Activated T-cell treated with anti-CD3 and anti-CD28 coated beads for 1 hour (primary cell): ENCODE measurements around the gene WIPI1.

Experiments used
- DNase-seq: peaks from one replicate; pipeline ENCODE4 v3.0.0-alpha.2; 2020; ENCODE audit warnings: low read depth

Gene WIPI1

DNA sequence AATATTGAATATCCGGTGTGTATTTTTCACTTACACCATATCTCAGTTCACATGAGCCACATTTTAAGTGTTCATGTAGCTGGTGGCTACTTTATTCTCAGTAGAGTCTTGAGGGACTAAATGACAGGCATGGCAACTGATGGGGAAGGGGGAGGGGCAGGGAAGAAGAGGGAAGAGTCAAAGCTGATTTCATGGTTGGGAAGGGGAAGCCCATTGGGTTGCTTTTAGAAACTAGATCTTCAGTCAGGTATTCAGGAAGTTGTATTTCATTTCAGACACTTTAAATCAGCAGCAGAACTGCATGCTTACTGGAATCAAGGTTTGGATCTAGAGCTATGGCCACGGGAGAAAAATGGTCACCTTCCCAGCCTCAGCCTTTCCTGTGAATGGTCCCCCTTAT lies 2.9 kb upstream of the WIPI1 start:
- DNase-seq, result no peak

DNA sequence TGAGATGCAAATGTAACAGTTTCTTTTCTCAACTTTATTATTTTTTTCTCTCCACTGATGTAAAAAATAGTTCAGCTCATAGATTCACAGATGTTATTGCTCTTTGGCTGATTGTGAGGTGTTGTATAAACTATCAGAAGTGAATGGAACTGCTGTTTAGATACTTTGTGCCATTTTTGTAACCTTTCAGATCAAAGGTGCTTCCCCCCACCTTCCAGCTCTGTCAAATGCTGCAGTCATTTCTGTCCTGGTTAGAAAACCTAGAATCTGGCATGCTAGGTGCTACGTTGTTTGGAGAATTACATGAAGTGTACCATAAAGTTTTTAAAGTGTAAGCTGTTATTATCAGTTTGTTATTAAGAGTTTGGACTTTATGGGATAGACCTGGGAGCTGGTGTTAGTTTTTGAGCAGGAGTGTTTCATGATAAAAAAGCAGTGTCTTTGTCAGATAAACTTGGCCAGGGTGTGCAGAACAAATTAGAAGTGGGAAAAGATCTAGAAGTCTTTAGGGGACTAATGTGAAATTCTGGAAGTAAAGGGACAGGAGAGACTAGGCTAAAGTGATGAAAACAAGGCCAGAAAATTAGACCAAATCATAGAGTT lies 1.8 kb upstream of the WIPI1 start:
- no peak for DNase-seq

DNA sequence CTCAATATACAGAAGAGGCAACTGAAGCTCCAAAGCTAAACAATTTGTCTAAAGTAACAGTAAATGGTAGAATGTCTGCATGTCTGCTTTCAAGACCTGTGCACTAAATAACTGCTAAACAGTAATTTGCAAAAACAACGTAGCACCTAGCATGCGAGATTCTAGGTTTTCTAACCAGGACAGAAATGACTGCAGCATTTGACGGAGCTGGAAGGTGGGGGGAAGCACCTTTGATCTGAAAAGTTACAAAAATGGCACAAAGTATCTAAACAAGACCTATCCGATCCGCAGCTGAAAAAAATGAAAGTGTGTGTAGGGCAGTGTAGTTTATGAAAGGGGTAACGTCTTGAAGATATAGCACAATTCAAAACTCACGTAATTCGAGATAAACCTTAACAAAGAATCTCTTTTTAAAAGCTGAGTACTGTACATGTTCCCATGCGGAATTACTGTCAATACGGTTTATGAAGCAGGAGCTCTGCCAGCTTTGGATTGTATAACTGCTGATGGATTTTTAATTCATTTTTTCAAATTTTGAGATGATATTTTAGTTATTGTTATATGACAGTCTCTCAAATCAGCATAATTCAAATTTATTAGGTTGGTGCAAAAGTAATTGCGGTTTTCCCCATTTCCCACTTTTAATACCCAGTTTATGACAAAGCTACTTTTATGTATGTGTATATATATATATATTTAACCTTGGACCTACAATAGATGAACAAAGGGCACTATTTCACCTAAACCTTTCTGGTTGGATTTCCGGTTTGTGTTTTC lies 1.2 kb upstream of the WIPI1 start:
- no peak for DNase-seq

DNA sequence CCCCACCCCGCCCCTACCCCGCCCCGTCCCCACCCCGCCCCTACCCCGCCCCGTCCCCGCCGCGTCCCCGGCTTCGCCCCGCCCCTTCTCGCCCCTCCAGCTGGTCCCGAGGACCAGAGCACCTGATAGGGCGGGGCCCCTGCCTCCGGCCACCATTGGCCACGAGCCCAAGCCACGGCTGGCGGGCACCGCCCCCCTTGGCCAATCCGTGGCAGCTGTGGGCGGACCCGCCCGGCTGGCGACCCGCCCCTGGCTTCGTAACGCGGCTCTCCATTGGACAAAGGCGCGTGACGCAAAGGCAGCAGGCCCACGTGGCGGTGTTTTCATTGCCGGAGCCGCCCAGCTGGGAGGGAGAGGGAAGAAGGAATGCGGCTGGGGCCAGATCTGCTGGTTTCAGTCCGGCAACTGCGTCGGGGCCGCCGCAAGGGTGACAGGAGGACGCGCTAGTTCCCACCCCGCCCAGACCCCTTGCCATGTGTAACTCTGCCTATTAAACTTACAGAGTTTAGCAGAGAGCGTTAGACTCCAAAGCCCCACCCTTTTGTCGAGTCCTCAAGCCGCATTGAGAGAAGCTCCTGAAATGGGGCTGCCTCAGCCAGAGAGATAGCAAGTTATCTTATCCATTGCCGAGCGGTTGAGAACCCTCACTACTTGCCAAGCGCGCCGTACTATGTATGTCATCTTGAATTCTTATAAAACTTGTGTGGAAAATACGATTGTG lies 403 bp upstream of the WIPI1 start:
- DNase-seq, result peak; percentile 96

DNA sequence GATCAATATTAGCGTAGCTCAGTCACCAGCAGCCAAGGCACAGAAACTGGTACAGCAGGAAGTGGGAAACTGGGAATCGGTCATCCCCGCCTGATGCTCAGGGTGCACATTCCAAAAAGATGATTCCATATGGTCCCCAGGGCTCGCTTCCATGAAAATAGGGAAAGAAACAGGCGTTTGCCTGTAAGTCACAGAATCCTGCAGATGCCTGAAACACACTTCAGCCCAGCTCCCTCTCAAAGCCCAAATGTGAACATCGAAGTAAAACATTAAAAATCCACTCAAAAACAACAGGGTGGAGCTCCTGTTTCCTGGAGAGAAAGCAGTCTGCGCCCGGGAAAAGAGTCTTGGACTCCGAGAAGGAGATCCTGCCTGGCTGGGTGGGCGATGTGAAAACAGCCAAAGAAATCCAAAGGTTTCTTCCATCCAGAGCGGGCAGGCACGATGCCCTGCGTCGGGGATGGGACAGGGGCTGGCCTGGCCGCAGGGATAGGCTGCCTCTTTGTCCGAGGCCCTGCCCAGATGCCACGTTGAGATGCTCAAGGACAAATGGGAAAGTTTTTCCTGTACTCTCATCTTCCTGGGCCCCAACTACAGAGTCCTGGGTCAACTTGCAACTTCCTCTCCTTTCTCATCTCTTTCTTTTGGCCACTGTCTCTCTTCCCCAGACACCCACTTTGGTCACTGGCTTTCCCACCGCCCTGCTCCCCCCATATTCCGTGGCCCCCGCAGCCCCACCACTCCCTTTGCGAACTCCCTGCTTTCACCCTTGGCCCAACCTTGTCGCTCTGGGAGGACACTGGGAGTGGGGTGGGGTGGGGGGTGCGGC lies 743 bp downstream of the WIPI1 start:
- no peak for DNase-seq

DNA sequence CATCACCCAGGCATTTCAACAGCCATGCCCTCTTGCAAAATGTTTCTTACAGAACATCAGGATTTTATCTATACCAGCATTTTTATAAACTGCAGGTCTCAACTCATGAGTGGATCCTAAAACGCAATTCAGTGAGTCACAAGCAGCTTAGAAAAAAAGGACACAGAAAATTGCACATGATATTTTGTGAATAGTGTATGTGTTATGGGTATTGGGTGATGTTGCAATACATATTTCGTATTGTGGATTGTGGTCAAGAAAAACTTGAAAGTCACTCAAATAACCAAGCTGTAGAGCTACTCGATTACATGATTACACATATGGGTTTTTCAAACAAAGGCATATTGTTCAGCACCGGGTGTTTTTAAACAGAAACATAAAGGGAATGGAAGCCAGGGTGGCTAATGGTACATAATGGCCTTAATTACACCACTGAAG lies 1.4 kb downstream of the WIPI1 start:
- no peak for DNase-seq

DNA sequence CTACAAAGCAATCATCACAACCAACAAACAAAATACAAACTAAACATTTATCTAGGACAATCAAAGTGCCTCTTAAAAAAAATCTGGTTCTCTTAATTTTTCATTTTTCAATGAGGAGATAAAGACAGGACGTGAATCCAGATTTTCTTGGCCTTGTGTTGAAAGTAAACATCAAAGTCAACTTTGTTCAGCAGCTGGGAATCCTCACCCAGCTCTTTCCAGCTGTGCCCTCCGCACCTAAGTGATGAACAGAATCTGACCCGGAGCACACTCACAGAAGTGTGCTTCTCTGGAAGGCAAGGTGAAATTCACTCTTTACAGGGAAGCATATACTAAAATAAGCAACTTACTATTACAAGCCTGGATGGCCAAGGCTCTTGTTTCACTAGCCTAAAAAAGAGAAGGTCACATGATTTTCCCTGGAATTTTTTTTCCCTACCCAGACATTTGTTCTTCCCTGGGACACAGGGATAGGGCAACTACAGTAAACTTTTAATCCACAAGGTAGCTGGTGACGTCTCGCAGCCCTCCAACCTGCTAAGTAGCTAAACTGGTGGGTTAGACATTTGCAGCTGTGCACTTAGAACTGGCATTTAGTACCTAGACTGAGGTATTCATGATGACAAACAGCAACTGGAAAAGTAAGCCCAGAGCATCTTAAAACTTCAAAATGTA lies 3.2 kb downstream of the WIPI1 start:
- DNase-seq, result no peak

DNA sequence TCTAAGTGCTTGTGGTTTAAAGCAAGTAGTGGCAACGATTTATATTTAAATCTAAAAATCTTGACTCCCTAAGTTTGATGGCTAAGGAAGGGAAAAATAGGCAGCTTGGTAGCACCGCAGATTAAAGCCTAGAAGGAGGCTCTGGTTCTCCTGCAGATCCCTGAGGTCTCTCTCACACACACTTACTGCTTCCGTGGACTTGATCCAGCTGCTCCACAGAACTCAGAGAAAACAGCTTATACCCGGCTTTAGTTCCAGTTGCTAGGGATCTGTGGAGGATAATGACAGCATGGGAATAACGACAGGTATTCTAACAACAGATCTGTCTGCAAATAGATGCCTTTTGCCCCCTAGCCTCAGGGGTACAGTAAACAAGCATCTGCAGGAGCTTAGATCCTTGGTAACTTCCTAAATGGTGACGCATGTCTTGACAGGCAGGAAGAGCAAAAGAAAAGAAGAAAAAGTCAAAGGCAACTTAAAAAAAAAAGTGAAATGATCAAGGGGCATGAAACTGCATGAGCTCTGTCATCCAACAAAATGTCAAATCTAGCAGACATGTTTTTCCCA lies 4.5 kb downstream of the WIPI1 start:
- no peak for DNase-seq

DNA sequence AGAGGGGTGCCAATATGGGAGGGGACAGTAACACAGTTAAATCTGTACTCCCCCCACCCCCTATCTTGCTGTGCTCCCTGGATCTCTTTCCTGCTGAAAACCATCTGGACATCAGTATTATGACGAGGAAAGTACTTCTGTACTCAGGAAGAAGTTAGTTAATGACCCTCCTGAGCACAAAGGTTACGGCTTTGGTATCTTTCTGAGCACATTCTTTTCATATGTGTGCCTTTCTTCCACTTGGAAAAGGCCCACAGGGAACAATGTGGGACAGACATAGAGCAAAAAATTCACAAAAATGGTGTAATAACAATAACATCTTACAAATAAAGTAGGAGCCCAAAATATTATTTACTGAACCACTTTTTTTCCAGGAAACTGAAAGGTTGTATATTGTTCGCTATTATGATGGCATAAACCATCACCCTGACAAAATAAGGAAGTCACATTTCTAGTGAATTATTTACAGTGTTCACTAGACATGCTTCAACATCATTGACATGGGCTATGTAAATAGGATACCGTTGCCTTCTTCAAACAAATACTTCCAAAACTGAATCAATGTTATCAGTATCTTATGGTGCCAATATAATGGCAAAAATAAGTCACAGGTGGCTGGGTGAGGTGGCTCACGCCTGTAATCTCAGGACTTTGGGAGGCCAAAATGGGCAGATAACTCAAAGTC lies 5.5 kb downstream of the WIPI1 start:
- DNase-seq, result no peak

DNA sequence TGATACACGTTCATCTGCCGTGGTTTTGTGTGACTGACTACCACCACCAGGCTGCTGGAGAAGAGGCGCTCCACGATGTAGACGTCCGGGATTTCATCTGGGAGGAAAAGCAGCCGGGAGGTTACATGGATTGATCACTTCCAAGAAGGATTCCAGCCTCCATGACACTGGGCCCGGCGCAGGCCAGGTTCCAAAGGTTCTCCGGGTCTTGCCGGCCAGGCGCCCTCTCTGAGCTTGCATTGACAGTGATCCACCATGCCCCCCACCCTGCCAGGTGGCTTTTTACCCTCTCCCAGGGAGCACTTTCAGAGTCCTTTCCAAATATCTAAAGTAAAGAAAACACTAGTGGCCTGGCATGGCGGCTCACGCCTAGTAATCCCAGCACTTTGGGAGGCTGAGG lies 6.5 kb downstream of the WIPI1 start:
- DNase-seq, result no peak

DNA sequence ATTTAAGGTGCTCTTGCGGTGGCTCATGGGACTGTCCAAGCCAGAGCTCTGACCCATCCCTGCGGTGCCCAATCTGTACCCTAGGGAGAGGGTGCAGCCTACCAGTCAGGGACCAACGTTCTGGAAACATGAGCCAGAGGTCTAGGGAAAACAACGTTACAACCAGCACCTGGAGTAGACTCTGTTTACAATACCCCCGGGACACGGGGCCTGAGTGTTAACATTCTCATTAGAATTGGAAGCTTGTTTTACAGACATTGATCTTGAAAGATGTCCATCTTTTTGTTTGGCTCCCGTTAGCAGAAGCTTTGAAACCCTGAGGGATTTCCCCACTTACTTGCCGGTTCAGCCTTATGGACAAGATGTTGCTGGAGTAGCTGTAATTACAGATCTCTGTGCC lies 6.9 kb downstream of the WIPI1 start:
- no peak for DNase-seq

DNA sequence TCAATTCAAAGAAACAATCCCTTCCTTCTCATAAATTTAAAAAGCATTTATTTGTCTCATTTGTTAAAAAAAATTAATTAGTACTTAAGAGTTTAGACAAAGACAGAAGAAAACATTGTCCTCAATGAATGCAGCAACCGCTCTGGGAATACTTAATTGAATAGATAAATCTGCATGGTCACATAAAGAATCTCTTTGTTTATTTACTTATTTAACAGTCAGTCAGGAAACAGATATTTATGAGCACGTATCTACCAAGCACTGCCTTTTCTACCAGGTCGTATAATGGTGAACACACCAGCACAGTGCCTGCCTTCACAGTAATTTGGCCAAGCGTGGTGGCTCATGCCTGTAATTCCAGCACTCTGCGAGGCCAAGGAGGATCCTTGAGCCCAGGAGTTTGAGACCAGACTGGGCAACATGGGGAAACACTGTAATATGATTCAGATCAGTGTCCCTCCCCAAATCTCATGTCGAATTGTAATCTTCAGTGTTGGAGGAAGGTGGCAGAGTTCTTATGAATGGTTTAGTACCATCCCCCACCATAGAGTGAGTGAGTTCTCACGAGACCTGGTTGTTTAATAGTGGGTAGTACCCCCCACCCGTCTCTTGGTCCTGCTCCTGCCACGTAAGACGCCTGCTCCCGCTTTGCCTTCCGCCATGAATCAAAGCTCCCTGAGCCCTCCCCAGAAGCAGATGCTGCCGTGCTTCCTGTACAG lies 8.1 kb downstream of the WIPI1 start:
- DNase-seq, result no peak

DNA sequence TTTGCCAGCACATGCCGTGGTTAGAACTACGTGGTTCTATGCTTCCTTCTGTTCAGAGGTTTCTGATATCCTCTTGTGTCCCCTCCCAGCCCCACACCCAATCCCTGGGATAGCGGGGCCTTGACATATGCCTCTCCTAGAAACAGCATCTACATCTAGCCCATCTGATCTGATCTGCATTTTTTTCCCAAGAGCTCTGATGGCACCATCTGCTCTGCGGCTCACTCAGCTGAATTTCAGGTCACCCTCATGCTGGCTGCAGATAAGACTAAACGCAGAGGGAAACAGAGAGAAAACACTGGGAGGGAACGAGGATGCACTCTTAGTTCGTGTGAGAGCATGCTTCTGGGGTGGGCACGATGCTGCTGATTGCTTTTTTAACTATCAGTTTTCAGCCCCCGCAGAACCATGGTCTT lies 10.7 kb downstream of the WIPI1 start:
- DNase-seq, result no peak

DNA sequence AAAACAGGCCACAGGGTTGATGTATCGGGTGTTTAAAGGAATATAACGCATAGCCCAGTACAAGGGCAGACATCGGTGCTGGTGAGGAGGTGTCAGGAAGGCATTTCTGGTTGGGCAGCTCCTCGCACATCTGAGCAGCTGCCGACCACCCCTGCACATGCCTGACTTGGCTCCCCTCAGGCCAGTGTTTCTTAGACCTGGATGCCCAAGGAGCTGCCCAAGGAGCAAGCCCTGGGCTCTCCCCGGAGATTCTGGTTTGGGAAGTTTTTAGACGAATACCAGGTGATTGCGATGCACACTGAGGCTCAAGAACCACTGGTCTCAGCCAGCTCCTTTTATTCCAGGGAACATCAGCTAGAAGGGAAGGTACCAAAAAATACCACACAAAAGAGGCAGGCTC lies 11.6 kb downstream of the WIPI1 start:
- DNase-seq, result no peak

DNA sequence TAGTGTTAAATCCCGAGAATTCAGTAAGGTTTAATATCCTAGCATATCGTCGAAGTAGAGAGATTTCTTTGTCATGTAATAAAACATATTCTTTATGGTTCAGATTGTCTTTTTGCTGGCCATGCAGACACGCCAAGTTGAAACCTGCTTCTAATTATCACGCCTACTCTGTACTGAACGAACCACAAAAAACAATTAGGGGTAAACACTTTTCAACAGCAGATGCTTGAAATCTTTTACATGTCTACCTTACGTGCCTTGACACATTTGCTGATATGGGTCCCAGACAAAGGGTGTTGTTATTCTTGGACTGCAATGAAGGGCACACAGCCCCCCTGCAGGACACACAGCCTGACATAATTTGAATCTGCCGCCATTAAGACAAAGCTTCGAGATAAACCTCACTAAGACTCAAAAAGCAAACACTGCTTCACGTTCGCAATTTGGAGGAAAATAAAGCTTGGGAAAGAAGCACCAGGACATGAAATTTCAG lies 13.3 kb downstream of the WIPI1 start:
- no peak for DNase-seq

DNA sequence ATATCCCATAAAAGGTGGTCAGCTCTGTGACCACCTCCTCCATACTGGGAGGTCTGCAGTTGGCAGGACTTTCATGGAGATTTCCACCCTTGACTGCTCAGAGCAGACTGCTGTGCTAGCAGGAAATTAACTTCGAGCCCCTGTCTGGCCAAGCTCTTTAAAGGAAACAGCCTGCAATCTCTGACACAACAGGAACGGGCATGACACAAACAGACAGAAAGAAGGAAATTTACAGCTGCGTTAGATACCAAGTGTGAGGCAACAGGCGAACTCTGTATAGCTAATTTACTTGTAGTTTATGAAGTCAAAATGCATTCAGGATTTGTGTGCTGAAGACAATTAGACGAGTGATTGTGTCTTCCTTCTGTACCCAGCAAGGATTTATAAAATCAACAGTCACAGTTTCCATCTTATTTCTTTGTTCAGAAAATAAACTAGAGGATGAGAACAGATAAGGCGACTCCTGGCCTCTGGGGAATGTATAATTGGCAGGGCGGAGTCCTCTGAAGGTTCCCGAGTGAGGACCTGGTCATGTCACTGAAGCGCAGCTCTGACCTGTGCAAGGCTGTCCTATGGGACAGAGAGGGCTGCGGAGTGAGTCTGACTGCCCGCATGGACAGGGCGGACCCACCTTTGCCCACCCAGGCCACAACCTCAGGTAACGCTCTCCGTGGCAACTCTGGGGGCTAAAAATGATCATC lies 16.1 kb downstream of the WIPI1 start:
- no peak for DNase-seq

DNA sequence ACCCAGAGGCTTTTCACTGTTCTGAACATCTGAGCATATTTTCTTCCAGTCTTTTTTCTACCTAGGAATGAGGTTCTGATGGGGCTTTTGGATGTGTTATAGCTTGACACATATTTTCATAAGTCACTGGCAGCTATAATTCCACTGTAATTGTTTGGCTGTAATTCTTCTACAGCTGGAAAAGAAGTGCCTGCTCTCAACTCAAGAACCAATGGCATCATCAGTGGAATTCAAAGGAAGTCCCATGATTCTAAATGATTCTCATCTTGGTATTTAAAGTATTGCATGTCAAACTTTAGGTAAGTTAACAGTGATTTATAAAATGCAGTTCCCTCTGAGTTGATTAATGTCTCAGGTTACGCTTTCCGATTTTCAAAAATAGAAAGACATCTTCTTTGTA lies 16.8 kb downstream of the WIPI1 start:
- DNase-seq, result no peak

DNA sequence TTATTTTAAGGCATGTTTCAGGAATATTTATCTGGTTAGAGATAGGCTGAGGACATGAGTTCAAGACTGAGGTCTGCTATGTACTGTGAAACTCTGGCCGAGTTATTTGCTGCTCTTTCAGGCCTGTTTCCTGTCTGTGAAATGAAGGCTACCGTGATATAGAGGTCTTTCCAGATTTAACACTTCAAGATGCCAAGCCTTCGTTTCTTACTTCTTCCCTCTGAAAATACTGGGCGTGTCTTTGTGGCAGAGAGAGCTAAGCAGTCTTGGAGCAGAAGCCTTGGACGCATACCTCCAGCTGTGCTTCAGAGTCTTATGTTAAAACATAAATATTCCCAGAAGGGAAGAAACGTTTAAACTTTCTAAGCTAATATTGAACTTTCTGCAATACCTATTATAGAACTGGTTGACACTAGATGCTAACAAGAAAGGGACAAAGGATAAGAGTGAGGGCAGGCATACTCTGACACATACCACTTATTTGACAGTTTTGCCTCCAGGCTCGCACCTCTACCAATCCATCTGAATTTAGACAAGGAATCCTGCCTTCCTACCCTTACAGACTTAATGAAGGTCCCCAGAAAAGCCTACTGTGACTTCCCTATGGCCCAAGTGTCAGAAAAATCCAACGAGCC lies 17.5 kb downstream of the WIPI1 start:
- no peak for DNase-seq
